Measurements from ENCODE around the gene H1-8.

Gene H1-8

DNA sequence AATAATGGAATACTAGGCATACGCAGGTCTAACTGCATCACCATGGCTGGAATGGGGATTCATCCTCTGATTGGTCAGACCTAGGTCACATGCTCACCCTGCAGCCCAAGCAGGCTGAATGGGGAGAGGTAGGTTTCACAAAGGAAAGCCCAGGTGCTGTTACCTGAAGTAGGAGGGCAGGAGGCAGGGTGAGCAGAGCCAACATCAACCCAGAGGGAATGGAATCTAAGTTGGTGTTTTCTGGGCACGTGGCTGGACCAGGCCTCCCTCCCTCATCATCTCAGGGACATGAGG lies 6.7 kb upstream of the H1-8 start:
- no peak for ATAC-seq
- TF ChIP-seq ZFP30 (CRISPR knock-in tag; IDR thresholded peaks at IDR 0.05) (no peak), ZNF8 (CRISPR knock-in tag; IDR thresholded peaks at IDR 0.05) (no peak), ESRRG (CRISPR knock-in tag; IDR thresholded peaks at IDR 0.05) (no peak), ZNF70 (CRISPR knock-in tag; IDR thresholded peaks at IDR 0.05) (no peak), ISL1 (CRISPR knock-in tag; IDR thresholded peaks at IDR 0.05) (no peak), RARB (CRISPR knock-in tag; IDR thresholded peaks at IDR 0.05) (no peak), TOX (CRISPR knock-in tag; IDR thresholded peaks at IDR 0.05; ENCODE audit: borderline replicate concordance) (no peak), TCF4 (CRISPR knock-in tag; IDR thresholded peaks at IDR 0.05; ENCODE audit: borderline replicate concordance) (no peak), OSR1 (CRISPR knock-in tag; IDR thresholded peaks at IDR 0.05) (no peak)
- TF ChIP-seq, protein P1, sequence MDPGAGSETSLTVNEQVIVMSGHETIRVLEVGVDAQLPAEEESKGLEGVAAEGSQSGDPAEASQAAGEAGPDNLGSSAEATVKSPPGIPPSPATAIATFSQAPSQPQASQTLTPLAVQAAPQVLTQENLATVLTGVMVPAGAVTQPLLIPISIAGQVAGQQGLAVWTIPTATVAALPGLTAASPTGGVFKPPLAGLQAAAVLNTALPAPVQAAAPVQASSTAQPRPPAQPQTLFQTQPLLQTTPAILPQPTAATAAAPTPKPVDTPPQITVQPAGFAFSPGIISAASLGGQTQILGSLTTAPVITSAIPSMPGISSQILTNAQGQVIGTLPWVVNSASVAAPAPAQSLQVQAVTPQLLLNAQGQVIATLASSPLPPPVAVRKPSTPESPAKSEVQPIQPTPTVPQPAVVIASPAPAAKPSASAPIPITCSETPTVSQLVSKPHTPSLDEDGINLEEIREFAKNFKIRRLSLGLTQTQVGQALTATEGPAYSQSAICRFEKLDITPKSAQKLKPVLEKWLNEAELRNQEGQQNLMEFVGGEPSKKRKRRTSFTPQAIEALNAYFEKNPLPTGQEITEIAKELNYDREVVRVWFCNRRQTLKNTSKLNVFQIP (CRISPR knock-in tag; IDR thresholded peaks at IDR 0.05; ENCODE audit: borderline replicate concordance, low read depth): no peak
- TF ChIP-seq, protein P2, sequence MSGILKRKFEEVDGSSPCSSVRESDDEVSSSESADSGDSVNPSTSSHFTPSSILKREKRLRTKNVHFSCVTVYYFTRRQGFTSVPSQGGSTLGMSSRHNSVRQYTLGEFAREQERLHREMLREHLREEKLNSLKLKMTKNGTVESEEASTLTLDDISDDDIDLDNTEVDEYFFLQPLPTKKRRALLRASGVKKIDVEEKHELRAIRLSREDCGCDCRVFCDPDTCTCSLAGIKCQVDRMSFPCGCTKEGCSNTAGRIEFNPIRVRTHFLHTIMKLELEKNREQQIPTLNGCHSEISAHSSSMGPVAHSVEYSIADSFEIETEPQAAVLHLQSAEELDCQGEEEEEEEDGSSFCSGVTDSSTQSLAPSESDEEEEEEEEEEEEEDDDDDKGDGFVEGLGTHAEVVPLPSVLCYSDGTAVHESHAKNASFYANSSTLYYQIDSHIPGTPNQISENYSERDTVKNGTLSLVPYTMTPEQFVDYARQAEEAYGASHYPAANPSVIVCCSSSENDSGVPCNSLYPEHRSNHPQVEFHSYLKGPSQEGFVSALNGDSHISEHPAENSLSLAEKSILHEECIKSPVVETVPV (CRISPR knock-in tag; IDR thresholded peaks at IDR 0.05): no peak

DNA sequence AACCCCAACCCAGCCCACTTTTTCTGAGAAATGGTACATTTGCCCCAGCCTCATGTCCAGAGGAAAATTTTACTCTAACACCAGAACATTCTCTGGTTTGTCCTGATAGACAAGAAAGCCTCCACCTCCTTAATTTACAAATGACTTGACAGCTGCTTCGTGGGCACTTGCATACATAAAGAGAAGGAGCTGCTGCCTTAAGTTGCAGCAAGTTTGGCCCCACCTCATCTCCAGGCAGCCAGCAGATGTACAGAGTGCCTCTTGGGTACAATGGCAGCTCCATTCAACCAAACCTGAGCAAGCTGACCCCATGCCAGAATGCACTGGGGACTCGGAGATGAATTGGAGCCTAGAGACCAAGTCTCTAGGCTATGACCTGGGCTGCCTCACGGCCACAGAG lies 6.2 kb upstream of the H1-8 start:
- TF ChIP-seq ZFP30 (CRISPR knock-in tag; IDR thresholded peaks at IDR 0.05): no peak
- TF ChIP-seq RARB (CRISPR knock-in tag; IDR thresholded peaks at IDR 0.05): no peak
- TF ChIP-seq, protein P3, sequence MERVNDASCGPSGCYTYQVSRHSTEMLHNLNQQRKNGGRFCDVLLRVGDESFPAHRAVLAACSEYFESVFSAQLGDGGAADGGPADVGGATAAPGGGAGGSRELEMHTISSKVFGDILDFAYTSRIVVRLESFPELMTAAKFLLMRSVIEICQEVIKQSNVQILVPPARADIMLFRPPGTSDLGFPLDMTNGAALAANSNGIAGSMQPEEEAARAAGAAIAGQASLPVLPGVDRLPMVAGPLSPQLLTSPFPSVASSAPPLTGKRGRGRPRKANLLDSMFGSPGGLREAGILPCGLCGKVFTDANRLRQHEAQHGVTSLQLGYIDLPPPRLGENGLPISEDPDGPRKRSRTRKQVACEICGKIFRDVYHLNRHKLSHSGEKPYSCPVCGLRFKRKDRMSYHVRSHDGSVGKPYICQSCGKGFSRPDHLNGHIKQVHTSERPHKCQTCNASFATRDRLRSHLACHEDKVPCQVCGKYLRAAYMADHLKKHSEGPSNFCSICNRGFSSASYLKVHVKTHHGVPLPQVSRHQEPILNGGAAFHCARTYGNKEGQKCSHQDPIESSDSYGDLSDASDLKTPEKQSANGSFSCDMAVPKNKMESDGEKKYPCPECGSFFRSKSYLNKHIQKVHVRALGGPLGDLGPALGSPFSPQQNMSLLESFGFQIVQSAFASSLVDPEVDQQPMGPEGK (CRISPR knock-in tag; IDR thresholded peaks at IDR 0.05; ENCODE audit: borderline replicate concordance): no peak
- no peak for TF ChIP-seq CSDC2 (CRISPR knock-in tag; IDR thresholded peaks at IDR 0.05)
- no peak for TF ChIP-seq ESRRG (CRISPR knock-in tag; IDR thresholded peaks at IDR 0.05)
- no peak for TF ChIP-seq ZC3H10 (CRISPR knock-in tag; IDR thresholded peaks at IDR 0.05)
- no peak for ATAC-seq

DNA sequence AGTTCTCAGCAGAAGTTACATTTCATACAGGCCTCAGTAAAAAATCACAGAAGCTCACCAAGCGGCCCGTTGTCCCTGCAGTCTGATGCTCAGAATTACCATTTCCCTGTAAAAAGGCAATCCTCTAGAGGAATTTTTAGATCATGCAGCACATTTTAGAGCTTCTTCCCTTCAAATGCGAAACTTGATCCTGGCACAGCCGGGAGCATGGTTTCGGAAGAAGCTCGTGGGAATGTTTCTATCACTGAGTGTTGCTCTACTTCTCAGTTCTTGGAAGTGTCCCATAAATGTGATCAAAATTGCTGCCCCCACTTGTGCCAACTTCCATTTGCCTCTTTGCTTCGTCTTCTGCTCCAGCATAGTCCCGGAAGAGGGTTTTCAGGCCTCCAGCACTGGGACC lies 3.8 kb upstream of the H1-8 start:
- TF ChIP-seq, protein P4, sequence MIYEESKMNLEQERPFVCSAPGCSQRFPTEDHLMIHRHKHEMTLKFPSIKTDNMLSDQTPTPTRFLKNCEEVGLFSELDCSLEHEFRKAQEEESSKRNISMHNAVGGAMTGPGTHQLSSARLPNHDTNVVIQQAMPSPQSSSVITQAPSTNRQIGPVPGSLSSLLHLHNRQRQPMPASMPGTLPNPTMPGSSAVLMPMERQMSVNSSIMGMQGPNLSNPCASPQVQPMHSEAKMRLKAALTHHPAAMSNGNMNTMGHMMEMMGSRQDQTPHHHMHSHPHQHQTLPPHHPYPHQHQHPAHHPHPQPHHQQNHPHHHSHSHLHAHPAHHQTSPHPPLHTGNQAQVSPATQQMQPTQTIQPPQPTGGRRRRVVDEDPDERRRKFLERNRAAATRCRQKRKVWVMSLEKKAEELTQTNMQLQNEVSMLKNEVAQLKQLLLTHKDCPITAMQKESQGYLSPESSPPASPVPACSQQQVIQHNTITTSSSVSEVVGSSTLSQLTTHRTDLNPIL (CRISPR knock-in tag; IDR thresholded peaks at IDR 0.05; ENCODE audit: low read depth): no peak
- TF ChIP-seq ZFP3 (CRISPR knock-in tag; IDR thresholded peaks at IDR 0.05) (no peak), OSR1 (CRISPR knock-in tag; IDR thresholded peaks at IDR 0.05) (no peak), ZNF70 (CRISPR knock-in tag; IDR thresholded peaks at IDR 0.05) (no peak), BACH2 (CRISPR knock-in tag; IDR thresholded peaks at IDR 0.05; ENCODE audit: borderline replicate concordance) (no peak)
- ATAC-seq: no peak

DNA sequence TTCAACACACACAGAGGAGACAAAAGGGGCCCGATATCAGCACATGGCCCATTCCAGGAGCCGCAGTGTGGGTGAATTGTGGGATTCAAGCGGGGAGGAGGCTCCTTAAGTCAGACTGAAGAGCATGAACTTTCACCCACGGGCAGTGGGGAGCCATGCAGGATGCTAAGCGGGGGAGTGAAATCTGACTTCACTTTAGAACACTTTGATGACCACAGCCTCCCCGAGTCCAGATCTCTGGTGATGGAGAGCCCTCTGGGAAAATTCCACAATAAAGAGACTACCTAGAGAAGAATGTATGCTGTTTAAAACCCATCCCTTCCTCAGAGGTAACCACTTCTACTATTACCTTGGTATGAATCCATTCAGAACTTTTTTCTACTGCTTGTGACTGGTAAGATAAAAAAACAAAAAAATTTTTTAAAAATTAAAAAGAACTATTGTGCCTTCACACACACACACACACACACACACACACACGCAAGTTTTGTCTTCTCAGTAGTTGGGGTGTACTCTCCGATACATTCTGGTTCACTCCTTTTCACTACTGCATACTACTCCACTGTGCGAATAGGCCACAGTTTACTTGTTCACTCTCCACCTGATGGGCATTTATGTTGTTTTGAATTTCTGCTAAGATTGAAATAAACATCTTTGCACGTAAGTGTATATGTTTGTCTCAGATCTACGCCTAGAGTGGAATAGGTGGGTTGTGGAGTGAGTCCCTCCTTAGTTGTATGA lies 2.0 kb upstream of the H1-8 start:
- ATAC-seq: no peak
- TF ChIP-seq RARB (CRISPR knock-in tag; IDR thresholded peaks at IDR 0.05) (no peak), ZNF70 (CRISPR knock-in tag; IDR thresholded peaks at IDR 0.05) (no peak), SNAI2 (CRISPR knock-in tag; IDR thresholded peaks at IDR 0.05) (no peak), GLIS3 (CRISPR knock-in tag; IDR thresholded peaks at IDR 0.05) (no peak), ZFP30 (CRISPR knock-in tag; IDR thresholded peaks at IDR 0.05) (no peak), ARNTL (CRISPR knock-in tag; IDR thresholded peaks at IDR 0.05; ENCODE audit: borderline replicate concordance, low read depth) (no peak), ZFP3 (CRISPR knock-in tag; IDR thresholded peaks at IDR 0.05) (no peak), TCF4 (CRISPR knock-in tag; IDR thresholded peaks at IDR 0.05; ENCODE audit: borderline replicate concordance) (no peak), ZNF8 (CRISPR knock-in tag; IDR thresholded peaks at IDR 0.05) (no peak), PPARA (CRISPR knock-in tag; IDR thresholded peaks at IDR 0.05; ENCODE audit: borderline replicate concordance) (no peak), ZC3H10 (CRISPR knock-in tag; IDR thresholded peaks at IDR 0.05) (no peak), CSDC2 (CRISPR knock-in tag; IDR thresholded peaks at IDR 0.05) (no peak), OSR1 (CRISPR knock-in tag; IDR thresholded peaks at IDR 0.05) (no peak), ESRRG (CRISPR knock-in tag; IDR thresholded peaks at IDR 0.05) (no peak)
- TF ChIP-seq, protein P2 (CRISPR knock-in tag; IDR thresholded peaks at IDR 0.05): no peak
- TF ChIP-seq, protein P5, sequence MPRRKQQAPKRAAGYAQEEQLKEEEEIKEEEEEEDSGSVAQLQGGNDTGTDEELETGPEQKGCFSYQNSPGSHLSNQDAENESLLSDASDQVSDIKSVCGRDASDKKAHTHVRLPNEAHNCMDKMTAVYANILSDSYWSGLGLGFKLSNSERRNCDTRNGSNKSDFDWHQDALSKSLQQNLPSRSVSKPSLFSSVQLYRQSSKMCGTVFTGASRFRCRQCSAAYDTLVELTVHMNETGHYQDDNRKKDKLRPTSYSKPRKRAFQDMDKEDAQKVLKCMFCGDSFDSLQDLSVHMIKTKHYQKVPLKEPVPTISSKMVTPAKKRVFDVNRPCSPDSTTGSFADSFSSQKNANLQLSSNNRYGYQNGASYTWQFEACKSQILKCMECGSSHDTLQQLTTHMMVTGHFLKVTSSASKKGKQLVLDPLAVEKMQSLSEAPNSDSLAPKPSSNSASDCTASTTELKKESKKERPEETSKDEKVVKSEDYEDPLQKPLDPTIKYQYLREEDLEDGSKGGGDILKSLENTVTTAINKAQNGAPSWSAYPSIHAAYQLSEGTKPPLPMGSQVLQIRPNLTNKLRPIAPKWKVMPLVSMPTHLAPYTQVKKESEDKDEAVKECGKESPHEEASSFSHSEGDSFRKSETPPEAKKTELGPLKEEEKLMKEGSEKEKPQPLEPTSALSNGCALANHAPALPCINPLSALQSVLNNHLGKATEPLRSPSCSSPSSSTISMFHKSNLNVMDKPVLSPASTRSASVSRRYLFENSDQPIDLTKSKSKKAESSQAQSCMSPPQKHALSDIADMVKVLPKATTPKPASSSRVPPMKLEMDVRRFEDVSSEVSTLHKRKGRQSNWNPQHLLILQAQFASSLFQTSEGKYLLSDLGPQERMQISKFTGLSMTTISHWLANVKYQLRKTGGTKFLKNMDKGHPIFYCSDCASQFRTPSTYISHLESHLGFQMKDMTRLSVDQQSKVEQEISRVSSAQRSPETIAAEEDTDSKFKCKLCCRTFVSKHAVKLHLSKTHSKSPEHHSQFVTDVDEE (CRISPR knock-in tag; IDR thresholded peaks at IDR 0.05): no peak
- TF ChIP-seq, protein P1 (CRISPR knock-in tag; IDR thresholded peaks at IDR 0.05; ENCODE audit: borderline replicate concordance, low read depth): no peak
